Glutamatergic neuron (in vitro differentiated cells): Measurements from ENCODE around the gene MTFMT. TPM values are rescaled to one million over a fixed set of nuclear protein-coding genes. Genes with fewer than 3 reads are reported as not detected.
"Not testable (repeated sequence)": the region's sequence is repeated elsewhere in the genome, so short reads cannot be mapped to it uniquely, and the experiment has no call there.

Experiments used
- DNase-seq: peaks from one replicate; pipeline ENCODE4 v3.0.0; 2022
- H3K27ac Mint-ChIP-seq: one replicate; pipeline ENCODE4 v1.8.0; 2020; ENCODE audit warnings: mild to moderate bottlenecking, mixed read lengths, inconsistent platforms; ENCODE audit not compliant: unreplicated experiment
- H3K27me3 Mint-ChIP-seq: one replicate; pipeline ENCODE4 v1.8.0; 2020; ENCODE audit warnings: mild to moderate bottlenecking, moderate library complexity, mixed read lengths, inconsistent platforms; ENCODE audit not compliant: unreplicated experiment
- H3K36me3 Mint-ChIP-seq: one replicate; pipeline ENCODE4 v1.8.0; 2020; ENCODE audit warnings: mild to moderate bottlenecking, mixed read lengths, inconsistent platforms; ENCODE audit not compliant: unreplicated experiment
- H3K4me1 Mint-ChIP-seq: one replicate; pipeline ENCODE4 v1.8.0; 2020; ENCODE audit warnings: mild to moderate bottlenecking, low read depth, mixed read lengths, inconsistent platforms; ENCODE audit not compliant: unreplicated experiment
- H3K4me3 Mint-ChIP-seq: one replicate; pipeline ENCODE4 v1.8.0; 2020; ENCODE audit warnings: mild to moderate bottlenecking, mixed read lengths, inconsistent platforms; ENCODE audit not compliant: unreplicated experiment
- H3K9me3 Mint-ChIP-seq: one replicate; pipeline ENCODE4 v1.8.0; 2020; ENCODE audit warnings: mild to moderate bottlenecking, moderate library complexity, mixed read lengths, inconsistent platforms; ENCODE audit not compliant: unreplicated experiment
- total RNA-seq: library from RNA; stranded (reverse); fragmentation: NEBNext Ultra II Directional; extraction: Animal tissue kit (Norgen Biotek cat#: 25700); gene quantifications from one replicate; pipeline ENCODE4 v1.2.1, GENCODE V29; 2021; ENCODE audit not compliant: unreplicated experiment
- TF ChIP-seq, protein P1 (sequence below): fragments of 200-600 bp; sonication (generic); IDR thresholded peaks from one replicate; pipeline ENCODE4 v1.5.0; 2021; ENCODE audit not compliant: partially characterized antibody, unreplicated experiment

MTFMT gene
- total RNA-seq, 1 donor from 2014 or later: 12.6 TPM

DNA sequence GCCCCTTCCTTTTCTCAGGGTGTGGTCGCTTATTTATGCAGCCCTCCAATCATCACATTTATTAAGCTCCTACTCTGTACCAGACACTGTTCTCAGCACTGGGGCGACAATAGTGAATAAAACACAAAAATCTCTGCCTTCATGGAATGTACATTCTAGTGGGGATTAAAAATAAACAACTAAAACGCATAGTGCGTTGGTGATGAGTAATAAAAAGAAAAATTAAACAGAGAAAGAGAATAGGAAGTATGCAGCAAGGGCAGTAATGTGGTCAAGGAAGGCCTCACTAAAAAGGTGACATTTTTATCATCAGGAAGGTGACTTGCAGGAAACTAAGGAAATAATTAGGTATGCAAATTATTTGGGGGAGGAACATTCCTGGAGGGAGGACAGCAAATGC lies 20.8 kb upstream of the MTFMT start:
- Mint-ChIP-seq H3K36me3 (peaks cover 3% of the 10 kb centered on the region), H3K27ac (peak overlapping the region; percentile 26), H3K9me3 (peaks cover 17% of the 10 kb centered on the region), H3K4me1 (peaks cover 36% of the 10 kb centered on the region), H3K27me3 (peaks cover 12% of the 10 kb centered on the region), H3K4me3 (peak overlapping the region; percentile 53)
- DNase-seq: no peak
- TF ChIP-seq, protein P1, sequence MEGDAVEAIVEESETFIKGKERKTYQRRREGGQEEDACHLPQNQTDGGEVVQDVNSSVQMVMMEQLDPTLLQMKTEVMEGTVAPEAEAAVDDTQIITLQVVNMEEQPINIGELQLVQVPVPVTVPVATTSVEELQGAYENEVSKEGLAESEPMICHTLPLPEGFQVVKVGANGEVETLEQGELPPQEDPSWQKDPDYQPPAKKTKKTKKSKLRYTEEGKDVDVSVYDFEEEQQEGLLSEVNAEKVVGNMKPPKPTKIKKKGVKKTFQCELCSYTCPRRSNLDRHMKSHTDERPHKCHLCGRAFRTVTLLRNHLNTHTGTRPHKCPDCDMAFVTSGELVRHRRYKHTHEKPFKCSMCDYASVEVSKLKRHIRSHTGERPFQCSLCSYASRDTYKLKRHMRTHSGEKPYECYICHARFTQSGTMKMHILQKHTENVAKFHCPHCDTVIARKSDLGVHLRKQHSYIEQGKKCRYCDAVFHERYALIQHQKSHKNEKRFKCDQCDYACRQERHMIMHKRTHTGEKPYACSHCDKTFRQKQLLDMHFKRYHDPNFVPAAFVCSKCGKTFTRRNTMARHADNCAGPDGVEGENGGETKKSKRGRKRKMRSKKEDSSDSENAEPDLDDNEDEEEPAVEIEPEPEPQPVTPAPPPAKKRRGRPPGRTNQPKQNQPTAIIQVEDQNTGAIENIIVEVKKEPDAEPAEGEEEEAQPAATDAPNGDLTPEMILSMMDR: no peak

DNA sequence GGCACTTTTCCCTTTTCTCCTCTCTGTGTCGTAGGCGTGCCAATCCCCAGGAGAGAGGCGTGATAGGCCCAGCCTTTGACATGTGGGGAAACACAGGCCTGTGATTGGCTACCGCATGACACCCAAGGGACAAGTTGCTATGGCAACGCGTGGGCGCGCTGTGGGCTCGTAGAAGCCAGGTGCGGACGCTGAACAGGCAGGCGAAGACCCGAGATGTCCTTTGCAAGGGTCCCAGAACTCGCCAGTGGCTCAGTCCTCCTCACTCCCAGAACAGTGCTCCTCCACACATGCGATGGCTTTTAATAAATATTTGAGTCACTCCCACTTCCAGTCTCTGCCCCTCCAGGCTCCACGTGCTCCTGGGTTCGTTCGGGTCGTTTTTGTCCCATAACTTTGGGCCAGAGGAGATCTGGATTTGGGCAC lies 20.0 kb upstream of the MTFMT start:
- DNase-seq: peak; percentile 97
- Mint-ChIP-seq H3K27ac (no peak overlapping the region), H3K36me3 (peaks cover 6% of the 10 kb centered on the region), H3K4me1 (peaks cover 42% of the 10 kb centered on the region), H3K27me3 (peaks cover 18% of the 10 kb centered on the region), H3K4me3 (peak overlapping the region; percentile 71), H3K9me3 (peaks cover 23% of the 10 kb centered on the region)
- TF ChIP-seq, protein P1: no peak

DNA sequence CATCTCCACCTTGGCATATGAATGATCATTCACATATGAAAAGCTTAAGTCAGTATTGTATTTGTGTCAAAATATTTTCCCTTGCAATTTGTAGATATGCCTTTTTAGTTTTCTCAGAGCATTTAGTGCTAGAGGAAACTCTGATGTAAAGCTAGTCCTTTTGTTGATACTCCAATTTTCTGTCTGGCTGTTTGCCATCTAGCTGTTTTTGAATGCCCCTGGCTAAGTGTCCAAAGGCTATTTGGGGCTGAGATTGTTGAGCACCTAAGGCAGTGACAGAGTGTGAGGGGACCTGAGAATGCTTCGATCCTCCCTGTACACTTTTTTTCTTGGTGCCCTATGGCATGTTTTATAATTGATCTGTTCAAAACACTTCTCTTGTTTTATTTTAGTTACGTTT lies 18.8 kb upstream of the MTFMT start:
- Mint-ChIP-seq H3K27ac (no peak overlapping the region), H3K9me3 (peaks cover 23% of the 10 kb centered on the region), H3K27me3 (peaks cover 18% of the 10 kb centered on the region), H3K4me3 (no peak overlapping the region), H3K4me1 (peaks cover 41% of the 10 kb centered on the region), H3K36me3 (peaks cover 6% of the 10 kb centered on the region)
- no peak for DNase-seq
- TF ChIP-seq, protein P1: no peak

DNA sequence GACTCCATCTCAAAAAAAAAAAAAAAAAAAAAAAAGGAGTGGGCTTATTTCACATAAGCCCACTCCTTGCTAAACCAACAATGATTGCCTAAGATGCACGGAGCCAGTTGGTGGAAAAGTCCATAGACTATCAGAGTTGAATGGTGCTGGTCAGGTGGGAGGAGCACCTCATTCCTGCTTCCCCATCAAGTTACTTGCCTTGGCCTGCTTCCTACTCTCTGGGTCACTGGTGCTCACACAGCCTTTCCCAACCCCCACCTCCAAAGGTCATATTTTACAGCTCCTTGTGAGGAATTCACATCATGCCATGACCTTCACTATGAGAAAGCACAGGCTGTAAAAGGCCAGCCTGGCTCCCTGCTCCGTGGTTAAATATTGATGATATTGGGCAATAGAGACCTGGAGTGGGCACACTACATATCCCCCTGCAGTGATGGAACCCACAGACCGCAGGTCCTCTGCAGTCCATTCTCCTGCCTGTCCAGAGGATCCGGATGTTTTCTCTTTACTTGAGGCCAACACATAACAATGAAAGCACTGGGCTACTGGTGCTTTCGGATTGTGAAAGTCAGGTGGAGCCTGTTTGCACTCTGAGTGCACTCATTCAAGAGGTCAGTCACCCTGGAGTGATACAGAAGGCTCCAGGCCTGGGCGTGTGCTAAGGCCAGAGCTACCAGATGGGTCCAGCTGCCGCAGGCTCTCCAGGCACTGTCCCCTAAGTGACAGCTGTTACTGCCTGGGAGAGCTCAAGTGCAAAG lies 15.5 kb upstream of the MTFMT start, which contains the start of gene SLC51B:
Gene SLC51B (plus strand): TSS at position 664 of the 758 bp plus-strand sequence. CDS start 4,618 bp downstream, outside the sequence.
- H3K27ac Mint-ChIP-seq: peak within 1 kb of the TSS; percentile 97
- peaks cover 21% of the 10 kb centered on the region for H3K27me3 Mint-ChIP-seq
- peak within 1 kb of the TSS; percentile 67 for H3K4me3 Mint-ChIP-seq
- peaks cover 35% of the 10 kb centered on the region for H3K4me1 Mint-ChIP-seq
- H3K9me3 Mint-ChIP-seq: peaks cover 18% of the 10 kb centered on the region
- peaks cover 6% of the 10 kb centered on the region for H3K36me3 Mint-ChIP-seq
- DNase-seq: peak; percentile 88
- TF ChIP-seq, protein P1: no peak

DNA sequence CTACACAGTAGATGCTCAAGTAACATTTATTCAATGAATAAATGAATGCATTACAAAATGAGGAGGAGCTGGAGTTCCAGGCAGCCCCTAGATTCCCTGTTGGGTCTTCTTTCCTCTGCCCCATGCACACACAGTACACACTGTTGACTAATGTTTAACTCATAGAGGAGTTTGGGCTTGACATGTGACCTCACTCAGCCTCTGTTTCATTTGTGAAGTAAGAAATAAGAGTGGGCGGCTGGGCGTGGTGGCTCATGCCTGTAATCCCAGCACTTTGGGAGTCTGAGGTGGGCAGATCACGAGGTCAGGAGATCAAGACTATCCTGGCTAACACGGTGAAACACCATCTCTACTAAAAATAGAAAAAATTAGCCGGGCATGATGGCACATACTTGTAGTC lies 14.8 kb upstream of the MTFMT start:
- H3K4me1 Mint-ChIP-seq: peaks cover 28% of the 10 kb centered on the region
- H3K36me3 Mint-ChIP-seq, H3K27ac Mint-ChIP-seq, H3K4me3 Mint-ChIP-seq, DNase-seq: not testable (repeated sequence)
- peaks cover 21% of the 10 kb centered on the region for H3K27me3 Mint-ChIP-seq
- H3K9me3 Mint-ChIP-seq: peaks cover 18% of the 10 kb centered on the region
